Suprapubic skin (tissue), 3 donors: Measurements from ENCODE around the gene LZTFL1.

Experiments
- POLR2A ChIP-seq, 2 donors: fragments of 450-650 bp; IDR thresholded peaks; one replicate each; pipeline ENCODE4 v1.6.1; 2017; ENCODE audit warnings: antibody characterized with exemption in 2 of 2, mild to moderate bottlenecking in 2 of 2, moderate library complexity in 2 of 2
- TF ChIP-seq, protein P1 (sequence below), 2 donors: fragments of 200-600 bp in 1 of 2; fragments of 450-650 bp in 1 of 2; sonication (generic) in 1 of 2; IDR thresholded peaks; one replicate each; pipeline ENCODE4 v1.5.1; 2016 to 2019; ENCODE audit warnings: antibody characterized with exemption in 2 of 2, mild to moderate bottlenecking in 1 of 2, moderate library complexity in 1 of 2

DNA sequence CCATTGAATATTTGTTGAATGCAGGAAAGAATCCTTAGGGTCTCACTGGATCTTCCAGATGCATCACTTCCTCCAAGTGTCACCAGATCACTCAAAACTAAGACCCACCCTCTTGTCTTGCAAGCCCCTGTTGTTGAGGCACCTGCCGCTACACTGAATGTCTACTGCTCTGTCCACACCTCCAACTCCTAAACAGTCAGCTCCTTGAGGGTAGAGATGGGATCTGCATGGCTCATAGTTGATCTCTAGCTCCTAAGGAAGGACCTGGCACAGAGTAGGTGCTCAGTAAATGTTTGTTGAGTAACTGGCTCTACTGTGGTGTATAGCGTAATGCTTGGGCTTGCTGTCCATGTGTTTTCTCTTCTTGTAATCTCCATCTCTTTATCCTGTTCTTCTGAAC lies 54.4 kb downstream of the LZTFL1 start:
- TF ChIP-seq, protein P1, sequence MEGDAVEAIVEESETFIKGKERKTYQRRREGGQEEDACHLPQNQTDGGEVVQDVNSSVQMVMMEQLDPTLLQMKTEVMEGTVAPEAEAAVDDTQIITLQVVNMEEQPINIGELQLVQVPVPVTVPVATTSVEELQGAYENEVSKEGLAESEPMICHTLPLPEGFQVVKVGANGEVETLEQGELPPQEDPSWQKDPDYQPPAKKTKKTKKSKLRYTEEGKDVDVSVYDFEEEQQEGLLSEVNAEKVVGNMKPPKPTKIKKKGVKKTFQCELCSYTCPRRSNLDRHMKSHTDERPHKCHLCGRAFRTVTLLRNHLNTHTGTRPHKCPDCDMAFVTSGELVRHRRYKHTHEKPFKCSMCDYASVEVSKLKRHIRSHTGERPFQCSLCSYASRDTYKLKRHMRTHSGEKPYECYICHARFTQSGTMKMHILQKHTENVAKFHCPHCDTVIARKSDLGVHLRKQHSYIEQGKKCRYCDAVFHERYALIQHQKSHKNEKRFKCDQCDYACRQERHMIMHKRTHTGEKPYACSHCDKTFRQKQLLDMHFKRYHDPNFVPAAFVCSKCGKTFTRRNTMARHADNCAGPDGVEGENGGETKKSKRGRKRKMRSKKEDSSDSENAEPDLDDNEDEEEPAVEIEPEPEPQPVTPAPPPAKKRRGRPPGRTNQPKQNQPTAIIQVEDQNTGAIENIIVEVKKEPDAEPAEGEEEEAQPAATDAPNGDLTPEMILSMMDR (IDR thresholded peaks at IDR 0.05): no peak
- TF ChIP-seq POLR2A (IDR thresholded peaks at IDR 0.05): no peak
